Activated T-cell treated with anti-CD3 and anti-CD28 coated beads for 24 hours (primary cell): ENCODE data around the gene CCL21.
"Not testable (repeated sequence)": the region's sequence is repeated elsewhere in the genome, so short reads cannot be mapped to it uniquely, and the experiment has no call there.

ENCODE experiments used
- DNase-seq: peaks from one replicate; pipeline ENCODE4 v3.0.0-alpha.2; 2020; ENCODE audit warnings: low read depth

CCL21 gene, protein sequence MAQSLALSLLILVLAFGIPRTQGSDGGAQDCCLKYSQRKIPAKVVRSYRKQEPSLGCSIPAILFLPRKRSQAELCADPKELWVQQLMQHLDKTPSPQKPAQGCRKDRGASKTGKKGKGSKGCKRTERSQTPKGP

DNA sequence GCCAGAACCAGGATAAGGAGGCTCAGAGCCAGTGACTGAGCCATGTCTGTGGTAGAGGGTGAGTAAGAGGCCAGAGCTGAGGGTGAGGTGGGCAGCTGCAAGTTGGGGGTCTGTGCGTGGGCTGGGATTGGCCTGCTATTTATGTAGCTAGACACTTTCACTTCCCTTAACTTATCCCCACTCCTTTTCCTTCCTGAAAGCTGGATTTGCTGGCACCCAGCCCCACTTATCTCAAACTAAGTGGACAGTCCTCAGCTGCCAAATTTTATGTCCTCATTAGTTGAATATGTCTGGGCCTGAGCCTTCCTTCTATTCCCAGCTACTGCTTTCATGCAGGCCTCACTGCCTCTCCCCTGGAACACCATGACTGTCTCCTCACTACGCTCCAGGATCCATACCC is at the start of gene CCL21:
TSS of gene CCL21 (minus strand) at position 114 of the 400 bp plus-strand sequence. CDS start at position 44, 70 bp downstream.
- DNase-seq: no peak

DNA sequence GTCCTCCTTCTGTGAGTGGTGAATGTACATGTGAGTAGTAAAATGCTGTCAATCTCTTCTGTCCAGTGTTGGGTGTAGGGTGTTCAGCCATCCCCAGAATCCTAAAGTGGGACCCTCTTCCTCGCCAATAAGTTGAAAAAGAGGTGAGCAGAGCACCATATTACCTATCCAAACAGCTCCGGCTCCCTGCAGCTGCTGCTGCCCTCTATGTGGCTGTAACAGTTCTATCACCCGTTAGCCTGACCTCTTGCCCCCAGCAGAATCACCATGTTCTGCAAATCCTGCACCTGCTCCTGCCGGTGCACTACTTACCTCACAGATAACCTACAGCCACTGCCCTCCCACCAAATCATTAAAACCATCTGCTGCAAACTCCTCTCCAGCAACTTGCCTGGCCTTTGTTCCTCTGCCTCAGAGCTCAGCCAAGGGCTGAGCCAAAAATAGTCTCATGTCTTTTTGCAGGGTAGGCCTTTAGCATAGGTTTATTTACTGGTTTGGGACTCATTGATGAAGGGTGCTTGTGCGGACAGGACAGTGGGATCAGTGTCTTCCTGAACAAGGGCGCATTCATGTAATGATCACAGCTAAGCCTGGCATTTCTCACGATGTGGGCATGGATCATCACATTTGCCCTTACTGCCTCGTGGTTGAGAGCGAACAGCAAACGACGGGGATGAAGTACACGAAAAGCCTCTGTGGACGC is 49.6 kb upstream of the CCL21 start:
- no peak for DNase-seq

GRCh38 chr9:34750320-34750719 is 40.4 kb upstream of the CCL21 start:
- not testable (repeated sequence) for DNase-seq

DNA sequence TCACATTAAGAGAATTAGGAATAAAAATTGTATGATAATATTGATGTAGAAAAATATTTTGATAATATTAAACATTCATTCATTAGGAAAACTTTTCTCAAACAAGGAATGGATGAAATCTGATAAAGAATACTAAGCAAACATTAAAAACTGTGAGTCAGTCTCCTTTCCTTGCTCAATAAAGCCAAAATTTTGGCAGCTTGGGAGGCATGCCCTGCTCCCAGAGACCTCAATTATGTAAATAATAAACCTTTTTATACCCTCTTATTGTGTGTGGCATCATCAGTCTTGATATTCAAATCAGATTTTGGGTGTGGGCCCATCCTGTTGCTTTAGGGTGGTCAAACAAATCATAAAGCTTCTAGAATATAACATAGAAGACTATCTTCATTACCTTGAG is 36.6 kb upstream of the CCL21 start:
- no peak for DNase-seq

DNA sequence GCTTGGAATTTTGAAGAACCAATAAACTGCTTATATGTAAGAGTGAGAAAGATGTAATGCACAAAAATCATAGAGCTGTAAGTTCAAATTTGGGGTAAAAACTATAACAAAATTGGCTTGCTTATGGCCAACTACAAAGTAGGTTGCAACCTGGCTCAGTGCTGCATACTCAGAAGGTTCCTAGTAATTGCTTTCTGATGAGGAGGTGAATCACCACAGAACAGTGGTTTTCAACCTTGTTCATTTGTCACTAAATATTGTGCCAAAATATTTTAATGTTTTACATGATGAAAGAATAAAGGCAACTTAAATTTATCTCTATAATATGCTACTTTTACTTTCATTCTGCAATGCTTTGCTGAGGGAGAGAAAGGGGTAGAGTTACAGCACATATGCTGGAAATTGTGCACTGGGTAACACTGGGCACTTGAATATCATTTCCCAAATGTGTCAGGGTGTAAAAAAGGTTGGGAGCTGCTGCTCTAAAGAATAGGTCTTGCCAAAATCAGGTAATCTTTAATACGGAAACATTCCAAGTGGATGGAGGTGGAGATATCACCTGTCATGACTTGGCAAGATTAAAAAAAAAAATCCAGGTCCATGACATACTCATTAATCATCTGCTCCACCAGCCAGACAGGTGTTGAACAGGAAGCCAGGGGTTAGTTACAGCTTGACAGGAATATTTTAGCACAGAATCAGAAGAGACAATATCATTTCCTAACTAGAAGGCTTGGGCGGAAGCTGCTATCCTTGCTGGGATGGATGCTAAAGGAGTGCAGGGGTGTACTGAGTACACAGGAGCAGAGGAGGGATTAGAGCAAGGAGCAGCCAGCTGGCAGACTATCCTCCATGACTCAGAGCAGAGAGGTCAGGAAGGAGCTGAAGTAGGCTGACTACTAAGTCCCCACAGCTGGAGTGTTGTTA is 34.6 kb upstream of the CCL21 start:
- DNase-seq: no peak

- DNase-seq: no peak
Measured at GRCh38 chr9:34742710-34743109, 32.8 kb upstream of the CCL21 start.

GRCh38 chr9:34741628-34742027 is 31.7 kb upstream of the CCL21 start:
- no peak for DNase-seq

DNA sequence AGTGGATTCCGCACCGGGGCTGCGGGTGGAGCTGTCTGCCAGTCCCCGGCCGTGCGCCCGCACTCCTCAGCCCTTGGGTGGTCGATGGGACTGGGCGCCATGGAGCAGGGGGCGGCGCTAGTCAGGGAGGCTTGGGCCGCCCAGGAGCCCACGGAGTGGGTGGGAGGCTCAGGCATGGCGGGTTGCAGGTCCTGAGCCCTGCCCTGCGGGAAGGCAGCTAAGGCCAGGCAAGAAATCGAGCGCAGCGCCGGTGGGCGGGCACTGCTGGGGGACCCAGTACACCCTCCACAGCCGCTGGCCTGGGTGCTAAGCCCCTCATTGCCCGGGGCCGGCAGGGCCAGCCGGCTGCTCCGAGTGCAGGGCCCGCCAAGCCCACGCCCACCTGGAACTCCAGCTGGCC is 30.2 kb upstream of the CCL21 start:
- not testable (repeated sequence) for DNase-seq

GRCh38 chr9:34737677-34738260 is 27.8 kb upstream of the CCL21 start:
- no peak for DNase-seq

DNA sequence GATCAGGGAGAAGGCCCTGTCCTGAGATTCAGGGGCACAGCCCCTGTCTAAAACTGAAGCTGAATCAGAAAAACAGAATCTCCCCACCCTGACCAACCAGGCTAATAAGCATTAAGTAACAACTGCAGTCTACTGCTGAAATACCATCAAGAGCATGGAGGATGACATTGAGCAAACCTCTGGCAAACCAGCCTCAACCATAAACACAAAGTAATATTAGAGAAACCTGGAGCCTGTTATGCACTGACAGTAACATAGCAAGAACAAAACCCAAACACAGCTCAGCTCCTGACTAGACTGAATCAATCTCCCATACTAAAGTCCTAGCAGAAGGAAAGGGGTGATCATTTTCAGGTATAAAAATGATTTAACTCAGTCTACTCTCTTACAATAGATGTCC is 24.8 kb upstream of the CCL21 start:
- DNase-seq: no peak

GRCh38 chr9:34732886-34733285 is 22.9 kb upstream of the CCL21 start:
- DNase-seq: no peak

GRCh38 chr9:34732478-34732877 is 22.5 kb upstream of the CCL21 start:
- DNase-seq: no peak

- no peak for DNase-seq
Measured at GRCh38 chr9:34723141-34723540, 13.2 kb upstream of the CCL21 start.

- DNase-seq: not testable (repeated sequence)
Measured at GRCh38 chr9:34719769-34720025, 9.8 kb upstream of the CCL21 start.

DNA sequence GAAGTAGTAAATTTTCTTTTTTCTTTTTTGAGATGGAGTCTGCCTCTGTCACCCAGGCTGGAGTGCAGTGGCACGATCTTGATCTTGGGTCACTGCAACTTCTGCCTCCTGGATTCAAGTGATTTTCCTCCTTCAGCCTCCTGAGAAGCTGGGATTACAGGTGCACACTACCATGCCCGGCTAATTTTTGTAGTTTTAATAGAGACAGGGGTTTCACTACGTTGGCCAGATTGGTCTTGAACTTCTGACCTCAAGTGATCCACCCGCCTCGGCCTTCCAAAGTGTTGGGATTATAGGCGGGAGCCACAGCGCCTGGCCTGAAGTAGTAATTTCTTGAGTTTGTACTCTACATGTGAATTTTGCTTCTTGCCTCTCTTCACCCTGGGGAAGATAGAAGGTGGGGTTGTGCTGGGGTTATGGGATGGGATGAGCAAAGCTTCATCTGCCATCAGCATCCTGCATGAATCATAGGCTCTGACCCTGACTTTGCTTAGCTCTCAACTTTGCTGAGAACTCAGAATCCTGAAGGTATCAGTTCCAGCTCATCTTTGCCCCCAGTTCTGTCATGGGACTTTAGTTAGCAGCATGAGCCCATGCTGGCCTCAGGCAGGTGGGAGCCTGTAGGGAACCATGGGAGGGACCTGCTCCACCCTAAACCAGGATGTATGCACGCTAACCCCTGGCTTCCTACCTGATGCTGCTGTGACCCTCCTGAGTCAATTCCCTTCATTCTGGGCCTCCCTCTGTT is 9.3 kb upstream of the CCL21 start:
- DNase-seq: no peak

DNA sequence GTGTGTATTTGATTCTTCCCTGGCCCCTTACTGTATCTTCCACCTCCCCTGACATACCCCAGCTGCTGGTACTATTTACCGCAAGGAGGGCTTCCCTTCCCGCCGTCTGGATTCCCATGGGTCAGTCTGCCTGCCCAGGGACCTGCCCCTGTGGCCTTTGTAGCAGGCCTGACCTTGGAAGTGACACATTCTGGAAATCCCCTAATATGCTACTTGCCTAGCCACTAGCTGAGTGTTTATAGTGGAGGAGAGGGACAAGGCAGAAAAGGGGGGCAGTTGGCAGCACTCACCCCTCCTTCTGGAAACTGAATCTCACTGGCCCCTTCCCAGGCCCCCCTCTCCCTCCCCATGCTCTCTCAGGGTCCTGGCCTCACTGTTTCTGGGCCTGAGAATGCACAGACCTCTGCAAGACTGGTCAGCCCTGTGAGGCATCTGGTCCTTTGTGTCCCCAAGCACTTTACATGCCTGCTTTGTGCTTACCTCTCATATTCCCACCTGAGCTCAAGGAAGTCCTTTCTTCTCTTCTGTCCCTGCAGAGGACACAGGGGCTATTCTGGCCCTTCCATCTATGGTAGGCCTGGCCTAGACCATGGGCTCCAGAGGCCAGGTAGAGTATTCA is 8.2 kb upstream of the CCL21 start:
- DNase-seq: no peak

- DNase-seq: no peak
Measured at GRCh38 chr9:34716711-34717110, 6.8 kb upstream of the CCL21 start.

DNA sequence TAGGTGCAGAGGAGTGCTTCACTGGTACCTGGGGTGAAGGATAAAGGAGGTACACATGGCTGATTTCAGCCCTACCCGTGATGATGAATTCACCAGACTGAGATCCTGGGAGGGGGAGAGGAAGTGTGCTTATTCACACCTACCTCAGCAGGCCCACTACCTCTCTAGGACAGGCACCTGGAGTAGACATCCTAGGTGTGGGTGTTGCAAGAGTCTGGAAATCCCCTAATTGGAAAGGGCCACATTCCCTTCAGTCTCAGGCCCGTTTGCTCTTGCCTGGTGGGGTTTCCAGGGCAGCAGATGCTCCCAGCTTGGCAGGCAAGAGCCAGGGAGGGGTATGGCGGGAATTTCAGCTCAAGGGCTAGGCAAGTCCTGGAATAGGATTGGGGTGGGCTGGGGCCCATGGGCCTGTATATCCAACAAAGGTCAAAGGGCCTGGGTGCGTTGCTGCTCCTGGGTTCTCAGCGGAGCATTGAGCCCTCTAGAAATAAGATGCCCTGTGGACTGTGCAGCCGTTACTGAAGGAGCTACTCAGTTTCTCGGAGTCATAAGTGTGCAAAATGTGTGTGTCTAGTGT is 5.8 kb upstream of the CCL21 start:
- no peak for DNase-seq

GRCh38 chr9:34714007-34714406 is 4.1 kb upstream of the CCL21 start:
- no peak for DNase-seq

DNA sequence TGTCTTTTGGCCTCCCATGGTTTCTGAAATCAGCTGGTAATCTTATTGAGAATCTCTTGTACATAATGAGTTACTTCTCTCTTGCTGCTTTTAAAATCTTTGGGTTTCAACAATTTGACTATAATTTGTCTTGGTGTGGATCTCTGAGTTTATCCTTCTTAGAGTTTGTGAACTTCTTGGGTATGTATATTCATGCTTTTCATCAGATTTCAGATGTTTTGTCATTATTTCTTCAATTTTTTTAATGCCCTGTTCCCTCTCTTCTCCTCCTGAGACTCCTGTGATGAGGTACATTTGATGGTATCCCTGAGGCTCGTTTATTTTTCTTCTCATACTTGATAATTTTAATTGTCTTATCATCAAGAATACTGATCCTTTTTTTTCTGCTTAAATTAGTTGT is 2.2 kb upstream of the CCL21 start:
- no peak for DNase-seq

- no peak for DNase-seq
Measured at GRCh38 chr9:34709196-34709978, 549 bp downstream of the CCL21 start.
